Measurements from ENCODE around the gene CACNA1C. TPM values are rescaled to one million over a fixed set of nuclear protein-coding genes. Genes with fewer than 3 reads are reported as not detected.

Gene CACNA1C
- polyA plus RNA-seq, 4 donors = 0.67 to 2.5 (median 2.0) TPM

GRCh38 chr12:2422591-2422990, 369.8 kb downstream of the CACNA1C start:
- Histone ChIP-seq H3K27me3 (ENCODE audit: control insufficient read depth in 3 of 3, insufficient read depth in 3 of 3, low read length in 3 of 3) (peaks cover 0 to 3% (median 0%) of the 10 kb centered on the region in 3 donors), H3K4me3 (ENCODE audit: low read depth in 1 of 3, low read length in 3 of 3) (no peak overlapping the region), H3K36me3 (ENCODE audit: control insufficient read depth in 3 of 3, insufficient read depth in 2 of 3, low read depth in 1 of 3, low read length in 3 of 3) (no peaks in the 10 kb centered on the region), H3K9me3 (ENCODE audit: control insufficient read depth in 2 of 2, insufficient read depth in 1 of 2, low read depth in 1 of 2, low read length in 1 of 2) (no peaks in the 10 kb centered on the region), H3K4me1 (ENCODE audit: control insufficient read depth in 3 of 3, insufficient read depth in 2 of 3, low read depth in 1 of 3, low read length in 2 of 3) (no peaks in the 10 kb centered on the region), H3K27ac (ENCODE audit: low read depth in 1 of 3, low read length in 2 of 3) (no peak overlapping the region)
- DNase-seq = no peak
- FAIRE-seq = no peak
- 48 to 67% (median 64%) methylated on average over 8 of the region's 8 CpGs for WGBS, 3 donors

DNA sequence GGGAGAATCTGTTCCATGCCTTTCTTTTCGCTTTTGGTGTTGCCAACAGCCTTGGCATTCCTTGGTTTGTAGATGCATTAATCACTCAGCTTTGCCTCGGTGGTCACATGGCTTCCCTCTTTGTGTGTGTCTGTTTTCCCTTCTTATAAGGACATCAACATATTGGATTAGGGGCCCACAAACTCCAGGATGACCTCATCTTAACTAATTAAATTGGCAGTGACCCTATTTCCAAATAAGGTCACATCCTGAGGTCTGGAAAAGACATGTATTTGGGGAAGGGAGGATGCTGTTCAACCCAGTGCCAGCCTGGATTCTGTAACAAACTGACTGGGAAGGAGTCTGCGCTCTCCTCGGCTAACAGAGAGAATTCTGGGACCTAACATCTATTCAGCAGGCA, 376.2 kb downstream of the CACNA1C start:
- H3K36me3 ChIP-seq (ENCODE audit: control insufficient read depth in 3 of 3, insufficient read depth in 2 of 3, low read depth in 1 of 3, low read length in 3 of 3) = no peaks in the 10 kb centered on the region
- H3K4me1 ChIP-seq (ENCODE audit: control insufficient read depth in 3 of 3, insufficient read depth in 2 of 3, low read depth in 1 of 3, low read length in 2 of 3) = no peaks in the 10 kb centered on the region
- H3K4me3 ChIP-seq (ENCODE audit: low read depth in 1 of 3, low read length in 3 of 3) = no peak overlapping the region
- peaks cover 0 to 1% (median 0%) of the 10 kb centered on the region in 3 donors for H3K27me3 ChIP-seq (ENCODE audit: control insufficient read depth in 3 of 3, insufficient read depth in 3 of 3, low read length in 3 of 3)
- FAIRE-seq (no peak), DNase-seq (no peak)
- H3K27ac ChIP-seq (ENCODE audit: low read depth in 1 of 3, low read length in 2 of 3) = no peak overlapping the region
- 74 to 88% (median 84%) methylated on average over 4 of the region's 4 CpGs for WGBS, 3 donors
- H3K9me3 ChIP-seq (ENCODE audit: control insufficient read depth in 2 of 2, insufficient read depth in 1 of 2, low read depth in 1 of 2, low read length in 1 of 2) = no peaks in the 10 kb centered on the region

- no peaks in the 10 kb centered on the region for H3K36me3 ChIP-seq (ENCODE audit: control insufficient read depth in 3 of 3, insufficient read depth in 2 of 3, low read depth in 1 of 3, low read length in 3 of 3)
- H3K27ac ChIP-seq (ENCODE audit: low read depth in 1 of 3, low read length in 2 of 3) = no peak overlapping the region
- H3K9me3 ChIP-seq (ENCODE audit: control insufficient read depth in 2 of 2, insufficient read depth in 1 of 2, low read depth in 1 of 2, low read length in 1 of 2) = no peaks in the 10 kb centered on the region
- H3K27me3 ChIP-seq (ENCODE audit: control insufficient read depth in 3 of 3, insufficient read depth in 3 of 3, low read length in 3 of 3) = no peaks in the 10 kb centered on the region
- no peak overlapping the region for H3K4me3 ChIP-seq (ENCODE audit: low read depth in 1 of 3, low read length in 3 of 3)
- H3K4me1 ChIP-seq (ENCODE audit: control insufficient read depth in 3 of 3, insufficient read depth in 2 of 3, low read depth in 1 of 3, low read length in 2 of 3) = no peaks in the 10 kb centered on the region
- DNase-seq = peak in 1 of 2 donors; percentile 5
- no peak for FAIRE-seq
- WGBS, 3 donors = 3 to 18% (median 6%) methylated on average over 1 of the region's 1 CpG
Observed at GRCh38 chr12:2431810-2432209, 379.0 kb downstream of the CACNA1C start.

- FAIRE-seq (no peak), DNase-seq (no peak)
- Histone ChIP-seq H3K36me3 (ENCODE audit: control insufficient read depth in 3 of 3, insufficient read depth in 2 of 3, low read depth in 1 of 3, low read length in 3 of 3) (no peaks in the 10 kb centered on the region), H3K27ac (ENCODE audit: low read depth in 1 of 3, low read length in 2 of 3) (no peak overlapping the region), H3K4me3 (ENCODE audit: low read depth in 1 of 3, low read length in 3 of 3) (no peak overlapping the region), H3K9me3 (ENCODE audit: control insufficient read depth in 2 of 2, insufficient read depth in 1 of 2, low read depth in 1 of 2, low read length in 1 of 2) (no peaks in the 10 kb centered on the region), H3K4me1 (ENCODE audit: control insufficient read depth in 3 of 3, insufficient read depth in 2 of 3, low read depth in 1 of 3, low read length in 2 of 3) (no peaks in the 10 kb centered on the region), H3K27me3 (ENCODE audit: control insufficient read depth in 3 of 3, insufficient read depth in 3 of 3, low read length in 3 of 3) (no peaks in the 10 kb centered on the region)
- WGBS, 3 donors = 91 to 97% (median 96%) methylated on average over 5 of the region's 5 CpGs
Observed at GRCh38 chr12:2432856-2433255, 380.1 kb downstream of the CACNA1C start.

- 81 to 89% (median 87%) methylated on average over 11 of the region's 11 CpGs for WGBS, 3 donors
- Histone ChIP-seq H3K27me3 (ENCODE audit: control insufficient read depth in 3 of 3, insufficient read depth in 3 of 3, low read length in 3 of 3) (no peaks in the 10 kb centered on the region), H3K4me3 (ENCODE audit: low read depth in 1 of 3, low read length in 3 of 3) (no peak overlapping the region), H3K4me1 (ENCODE audit: control insufficient read depth in 3 of 3, insufficient read depth in 2 of 3, low read depth in 1 of 3, low read length in 2 of 3) (no peaks in the 10 kb centered on the region), H3K36me3 (ENCODE audit: control insufficient read depth in 3 of 3, insufficient read depth in 2 of 3, low read depth in 1 of 3, low read length in 3 of 3) (no peaks in the 10 kb centered on the region), H3K9me3 (ENCODE audit: control insufficient read depth in 2 of 2, insufficient read depth in 1 of 2, low read depth in 1 of 2, low read length in 1 of 2) (no peaks in the 10 kb centered on the region), H3K27ac (ENCODE audit: low read depth in 1 of 3, low read length in 2 of 3) (no peak overlapping the region)
- FAIRE-seq (no peak), DNase-seq (no peak)
Observed at GRCh38 chr12:2435511-2435910, 382.7 kb downstream of the CACNA1C start.

- Histone ChIP-seq H3K27ac (ENCODE audit: low read depth in 1 of 3, low read length in 2 of 3) (no peak overlapping the region), H3K4me3 (ENCODE audit: low read depth in 1 of 3, low read length in 3 of 3) (no peak overlapping the region), H3K27me3 (ENCODE audit: control insufficient read depth in 3 of 3, insufficient read depth in 3 of 3, low read length in 3 of 3) (no peaks in the 10 kb centered on the region), H3K9me3 (ENCODE audit: control insufficient read depth in 2 of 2, insufficient read depth in 1 of 2, low read depth in 1 of 2, low read length in 1 of 2) (no peaks in the 10 kb centered on the region), H3K36me3 (ENCODE audit: control insufficient read depth in 3 of 3, insufficient read depth in 2 of 3, low read depth in 1 of 3, low read length in 3 of 3) (no peaks in the 10 kb centered on the region), H3K4me1 (ENCODE audit: control insufficient read depth in 3 of 3, insufficient read depth in 2 of 3, low read depth in 1 of 3, low read length in 2 of 3) (no peaks in the 10 kb centered on the region)
- 37 to 62% (median 41%) methylated on average over 11 of the region's 11 CpGs for WGBS, 3 donors
- DNase-seq (peak in 1 of 2 donors; percentile 1), FAIRE-seq (no peak)
Observed at GRCh38 chr12:2439332-2440100, 386.7 kb downstream of the CACNA1C start.

- Histone ChIP-seq H3K4me3 (ENCODE audit: low read depth in 1 of 3, low read length in 3 of 3) (no peak overlapping the region), H3K27me3 (ENCODE audit: control insufficient read depth in 3 of 3, insufficient read depth in 3 of 3, low read length in 3 of 3) (no peaks in the 10 kb centered on the region), H3K27ac (ENCODE audit: low read depth in 1 of 3, low read length in 2 of 3) (no peak overlapping the region), H3K9me3 (ENCODE audit: control insufficient read depth in 2 of 2, insufficient read depth in 1 of 2, low read depth in 1 of 2, low read length in 1 of 2) (no peaks in the 10 kb centered on the region), H3K4me1 (ENCODE audit: control insufficient read depth in 3 of 3, insufficient read depth in 2 of 3, low read depth in 1 of 3, low read length in 2 of 3) (no peaks in the 10 kb centered on the region), H3K36me3 (ENCODE audit: control insufficient read depth in 3 of 3, insufficient read depth in 2 of 3, low read depth in 1 of 3, low read length in 3 of 3) (no peaks in the 10 kb centered on the region)
- WGBS, 3 donors = 78 to 83% (median 80%) methylated on average over 7 of the region's 7 CpGs
- no peak for FAIRE-seq
- no peak for DNase-seq
Observed at GRCh38 chr12:2443776-2444175, 391.0 kb downstream of the CACNA1C start.

DNA sequence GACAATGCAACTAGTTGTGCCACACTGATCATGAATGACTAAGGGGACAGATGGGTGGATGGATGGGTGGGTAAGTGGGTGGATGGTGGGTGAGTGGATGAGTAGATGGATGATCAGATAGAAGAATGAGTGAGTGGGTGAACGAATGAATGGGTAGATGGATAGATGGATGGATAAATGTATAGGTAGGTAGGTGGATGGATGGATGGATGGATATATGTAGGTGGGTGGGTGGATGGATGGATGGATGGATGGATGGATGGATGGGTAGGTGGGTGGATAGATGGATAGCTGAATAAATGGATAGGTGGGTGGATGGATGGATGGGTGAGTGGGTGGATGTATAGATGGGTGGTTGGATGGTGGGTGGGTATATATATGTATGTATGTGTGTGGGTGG, 393.2 kb downstream of the CACNA1C start:
- Histone ChIP-seq H3K27me3 (ENCODE audit: control insufficient read depth in 3 of 3, insufficient read depth in 3 of 3, low read length in 3 of 3) (no peaks in the 10 kb centered on the region), H3K4me1 (ENCODE audit: control insufficient read depth in 3 of 3, insufficient read depth in 2 of 3, low read depth in 1 of 3, low read length in 2 of 3) (no peaks in the 10 kb centered on the region), H3K4me3 (ENCODE audit: low read depth in 1 of 3, low read length in 3 of 3) (no peak overlapping the region), H3K36me3 (ENCODE audit: control insufficient read depth in 3 of 3, insufficient read depth in 2 of 3, low read depth in 1 of 3, low read length in 3 of 3) (no peaks in the 10 kb centered on the region), H3K27ac (ENCODE audit: low read depth in 1 of 3, low read length in 2 of 3) (no peak overlapping the region), H3K9me3 (ENCODE audit: control insufficient read depth in 2 of 2, insufficient read depth in 1 of 2, low read depth in 1 of 2, low read length in 1 of 2) (no peaks in the 10 kb centered on the region)
- no peak for DNase-seq
- no peak for FAIRE-seq
- WGBS, 3 donors = 71 to 86% (median 75%) methylated on average over 1 of the region's 1 CpG

DNA sequence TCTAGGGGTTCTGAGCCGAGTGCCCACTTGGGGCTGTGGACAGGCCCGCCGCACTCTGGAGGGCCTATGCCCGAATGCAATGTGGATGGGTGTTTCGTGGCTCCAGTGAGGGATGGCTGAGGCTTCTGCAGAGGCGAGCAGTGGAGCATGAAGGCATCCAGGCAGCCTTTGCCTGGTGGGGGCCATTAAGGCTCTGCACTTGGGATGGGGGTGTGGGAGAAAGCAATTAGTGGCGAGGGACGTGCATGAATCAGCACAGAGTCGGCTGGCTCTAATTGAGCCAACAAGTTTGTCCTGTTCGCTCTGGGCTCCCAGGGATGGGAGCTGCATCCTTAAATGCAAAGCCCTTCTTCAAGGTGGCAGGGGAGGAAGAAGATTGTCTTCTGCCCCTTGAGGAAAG, 395.1 kb downstream of the CACNA1C start:
- FAIRE-seq (no peak), DNase-seq (no peak)
- H3K4me3 ChIP-seq (ENCODE audit: low read depth in 1 of 3, low read length in 3 of 3) = no peak overlapping the region
- no peaks in the 10 kb centered on the region for H3K9me3 ChIP-seq (ENCODE audit: control insufficient read depth in 2 of 2, insufficient read depth in 1 of 2, low read depth in 1 of 2, low read length in 1 of 2)
- no peaks in the 10 kb centered on the region for H3K27me3 ChIP-seq (ENCODE audit: control insufficient read depth in 3 of 3, insufficient read depth in 3 of 3, low read length in 3 of 3)
- WGBS, 3 donors = 83 to 93% (median 87%) methylated on average over 10 of the region's 10 CpGs
- H3K27ac ChIP-seq (ENCODE audit: low read depth in 1 of 3, low read length in 2 of 3) = no peak overlapping the region
- H3K4me1 ChIP-seq (ENCODE audit: control insufficient read depth in 3 of 3, insufficient read depth in 2 of 3, low read depth in 1 of 3, low read length in 2 of 3) = no peaks in the 10 kb centered on the region
- no peaks in the 10 kb centered on the region for H3K36me3 ChIP-seq (ENCODE audit: control insufficient read depth in 3 of 3, insufficient read depth in 2 of 3, low read depth in 1 of 3, low read length in 3 of 3)
